Panc1 (cell line): Measurements from ENCODE around the gene KCNAB2.

Experiments
- CTCF ChIP-seq: fragments of 450-650 bp; IDR thresholded peaks from 2 replicates; pipeline ENCODE4 v1.5.1; 2017; ENCODE audit warnings: mild to moderate bottlenecking
- POLR2AphosphoS5 ChIP-seq: IDR thresholded peaks from 2 replicates; pipeline ENCODE4 v1.6.1; 2012; ENCODE audit warnings: mild to moderate bottlenecking, low read depth, low read length, moderate library complexity
- REST ChIP-seq, 2 experiments: IDR thresholded peaks; 2 replicates each; pipeline ENCODE4 v1.6.1; 2011 to 2012; ENCODE audit warnings: low read depth in 2 of 2, control low read depth in 1 of 2, low read length in 1 of 2, mild to moderate bottlenecking in 1 of 2, moderate library complexity in 1 of 2; ENCODE audit not compliant: insufficient read depth in 1 of 2
- SIN3A ChIP-seq: IDR thresholded peaks from 2 replicates; pipeline ENCODE4 v1.6.1; 2012; ENCODE audit warnings: low read depth, mild to moderate bottlenecking, low read length, moderate library complexity, borderline replicate concordance; ENCODE audit not compliant: insufficient read depth
- TCF7L2 ChIP-seq: IDR thresholded peaks from 2 replicates; pipeline ENCODE4 v1.6.1; 2011; ENCODE audit warnings: mild to moderate bottlenecking, low read depth, low read length, inconsistent platforms

- TF ChIP-seq CTCF, result no peak
- TF ChIP-seq POLR2AphosphoS5, result no peak
- TF ChIP-seq SIN3A, result no peak
- no peak for TF ChIP-seq REST (IDR thresholded peaks at IDR 0.05; ENCODE audit: insufficient read depth in 1 of 2, low read depth in 2 of 2, low read length in 1 of 2)
- TF ChIP-seq TCF7L2, result no peak
These were observed 71.4 kb downstream of the KCNAB2 start for GRCh38 chr1:6117064-6117463.
